NT2/D1 (cell line): ENCODE measurements around the gene EEF1A2.

ENCODE experiments used
- DNase-seq: peaks from one replicate; pipeline ENCODE4 v3.0.0-alpha.2; 2011; ENCODE audit warnings: low read depth, low spot score
- H3K27me3 ChIP-seq: 2 replicates; pipeline ENCODE4 v1.6.0; 2011; ENCODE audit warnings: mild to moderate bottlenecking; ENCODE audit not compliant: insufficient read length, insufficient read depth
- H3K36me3 ChIP-seq: 2 replicates; pipeline ENCODE4 v1.6.1; 2011; ENCODE audit warnings: mild to moderate bottlenecking, low read length, mixed read lengths; ENCODE audit not compliant: insufficient read depth, insufficient read length
- H3K4me1 ChIP-seq: 2 replicates; pipeline ENCODE4 v1.5.1; 2011; ENCODE audit not compliant: insufficient read depth, insufficient read length
- H3K4me3 ChIP-seq: 2 replicates; pipeline ENCODE4 v1.5.1; 2011; ENCODE audit warnings: low read depth; ENCODE audit not compliant: insufficient read length
- H3K9ac ChIP-seq: 2 replicates; pipeline ENCODE4 v1.6.0; 2011; ENCODE audit warnings: low read depth; ENCODE audit not compliant: insufficient read length
- H3K9me3 ChIP-seq: 2 replicates; pipeline ENCODE4 v1.5.1; 2011; ENCODE audit warnings: mild to moderate bottlenecking, low read length; ENCODE audit not compliant: insufficient read depth
- SUZ12 ChIP-seq: IDR thresholded peaks from 2 replicates; pipeline ENCODE4 v1.6.1; 2011; ENCODE audit not compliant: insufficient read length, insufficient read depth; ENCODE audit errors: extremely low read depth
- YY1 ChIP-seq: IDR thresholded peaks from 2 replicates; pipeline ENCODE4 v1.6.1; 2011; ENCODE audit not compliant: insufficient read length, insufficient read depth
- ZNF274 ChIP-seq: IDR thresholded peaks from 2 replicates; pipeline ENCODE4 v1.6.1; 2011; ENCODE audit warnings: mild to moderate bottlenecking, low read depth, low read length

The EEF1A2 gene

GRCh38 chr20:63508072-63508768, 9.3 kb upstream of the EEF1A2 start:
- no peak for DNase-seq
- Histone ChIP-seq H3K9ac (no peak overlapping the region), H3K36me3 (no peaks in the 10 kb centered on the region), H3K27me3 (no peaks in the 10 kb centered on the region), H3K4me1 (peaks cover 2% of the 10 kb centered on the region), H3K9me3 (peaks cover 10% of the 10 kb centered on the region; the same call in 1 of the 2 replicates), H3K4me3 (no peak overlapping the region)
- TF ChIP-seq SUZ12, result no peak
- TF ChIP-seq ZNF274, result no peak
- TF ChIP-seq YY1, result no peak

DNA sequence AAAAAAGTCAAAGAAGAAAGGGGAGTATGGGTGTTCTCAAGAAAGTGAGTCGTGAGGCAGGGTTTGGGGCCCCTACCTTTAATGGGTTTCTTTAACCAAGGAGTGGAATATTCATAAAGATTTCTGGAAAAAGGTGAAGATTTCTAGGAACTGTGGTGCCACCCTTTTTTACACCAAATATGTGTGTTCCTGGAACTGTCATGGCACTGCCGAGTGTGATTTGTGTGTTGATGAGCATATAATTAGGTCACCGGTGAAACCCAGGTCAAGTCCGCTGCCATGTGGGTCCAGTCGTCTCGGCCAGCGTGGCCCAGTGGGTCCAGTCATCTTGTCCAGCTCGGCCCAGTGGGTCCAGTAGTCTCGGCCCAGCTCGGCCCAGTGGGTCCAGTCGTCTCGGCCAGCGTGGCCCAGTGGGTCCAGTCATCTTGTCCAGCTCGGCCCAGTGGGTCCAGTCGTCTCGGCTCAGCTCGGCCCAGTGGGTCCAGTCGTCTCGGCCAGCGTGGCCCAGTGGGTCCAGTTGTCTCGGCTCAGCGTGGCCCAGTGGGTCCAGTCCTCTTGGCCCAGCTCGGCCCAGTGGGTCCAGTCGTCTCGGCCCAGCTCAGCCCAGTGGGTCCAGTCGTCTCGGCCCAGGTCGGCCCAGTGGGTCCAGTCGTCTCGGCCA, 8.3 kb upstream of the EEF1A2 start:
- DNase-seq, result no peak
- Histone ChIP-seq H3K27me3 (no peaks in the 10 kb centered on the region), H3K4me3 (no peak overlapping the region), H3K36me3 (no peaks in the 10 kb centered on the region), H3K4me1 (peaks cover 10% of the 10 kb centered on the region), H3K9ac (no peak overlapping the region), H3K9me3 (peaks cover 10% of the 10 kb centered on the region; the same call in 1 of the 2 replicates)
- no peak for TF ChIP-seq YY1
- TF ChIP-seq ZNF274, result no peak
- no peak for TF ChIP-seq SUZ12

- no peak overlapping the region for H3K9ac ChIP-seq
- H3K4me1 ChIP-seq, result peaks cover 13% of the 10 kb centered on the region
- H3K9me3 ChIP-seq, result peaks cover 10% of the 10 kb centered on the region; the same call in 1 of the 2 replicates
- no peak for DNase-seq
- no peak overlapping the region for H3K4me3 ChIP-seq
- H3K27me3 ChIP-seq, result peaks cover 2% of the 10 kb centered on the region
- no peaks in the 10 kb centered on the region for H3K36me3 ChIP-seq
- TF ChIP-seq YY1 (no peak), SUZ12 (no peak), ZNF274 (no peak)
These were observed 6.8 kb upstream of the EEF1A2 start for GRCh38 chr20:63505723-63506122.

- no peaks in the 10 kb centered on the region for H3K36me3 ChIP-seq
- H3K4me1 ChIP-seq, result peaks cover 13% of the 10 kb centered on the region
- H3K27me3 ChIP-seq, result peaks cover 3% of the 10 kb centered on the region
- DNase-seq, result no peak
- no peak for TF ChIP-seq SUZ12
- no peak for TF ChIP-seq ZNF274
- no peak for TF ChIP-seq YY1
- no peak overlapping the region for H3K9ac ChIP-seq
- no peak overlapping the region for H3K4me3 ChIP-seq
- peaks cover 10% of the 10 kb centered on the region; the same call in 1 of the 2 replicates for H3K9me3 ChIP-seq
These were observed 6.4 kb upstream of the EEF1A2 start for GRCh38 chr20:63505281-63505680.

DNA sequence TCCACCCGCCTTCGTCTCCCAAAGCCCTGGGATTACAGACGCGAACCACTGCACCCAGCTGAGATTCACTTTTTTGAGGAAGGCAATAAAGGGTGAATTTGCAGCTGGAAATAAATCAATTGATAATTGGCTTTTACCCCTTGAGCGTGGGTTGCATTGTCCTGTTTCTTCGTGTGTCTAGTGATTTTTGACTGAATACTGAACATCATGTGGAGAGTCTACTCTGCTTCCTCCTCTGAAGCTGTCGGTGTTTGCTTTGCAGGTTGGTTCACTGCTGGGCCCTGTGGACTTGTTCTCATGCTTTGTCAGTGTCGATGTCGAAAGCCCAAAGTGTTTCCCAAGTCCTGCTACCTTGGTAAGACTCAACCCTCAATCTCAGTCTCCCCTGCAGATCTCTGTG, 5.8 kb upstream of the EEF1A2 start:
- Histone ChIP-seq H3K36me3 (no peaks in the 10 kb centered on the region), H3K4me1 (peaks cover 13% of the 10 kb centered on the region), H3K27me3 (peaks cover 9% of the 10 kb centered on the region), H3K9me3 (peaks cover 10% of the 10 kb centered on the region; the same call in 1 of the 2 replicates), H3K4me3 (no peak overlapping the region), H3K9ac (no peak overlapping the region)
- no peak for DNase-seq
- TF ChIP-seq SUZ12 (no peak), YY1 (no peak), ZNF274 (no peak)

GRCh38 chr20:63503524-63503923, 4.6 kb upstream of the EEF1A2 start:
- no peak for DNase-seq
- no peak for TF ChIP-seq ZNF274
- TF ChIP-seq YY1, result no peak
- no peak for TF ChIP-seq SUZ12
- Histone ChIP-seq H3K27me3 (peaks cover 14% of the 10 kb centered on the region), H3K36me3 (no peaks in the 10 kb centered on the region), H3K4me1 (peaks cover 18% of the 10 kb centered on the region), H3K9me3 (peaks cover 10% of the 10 kb centered on the region; the same call in 1 of the 2 replicates), H3K4me3 (no peak overlapping the region), H3K9ac (no peak overlapping the region)

DNA sequence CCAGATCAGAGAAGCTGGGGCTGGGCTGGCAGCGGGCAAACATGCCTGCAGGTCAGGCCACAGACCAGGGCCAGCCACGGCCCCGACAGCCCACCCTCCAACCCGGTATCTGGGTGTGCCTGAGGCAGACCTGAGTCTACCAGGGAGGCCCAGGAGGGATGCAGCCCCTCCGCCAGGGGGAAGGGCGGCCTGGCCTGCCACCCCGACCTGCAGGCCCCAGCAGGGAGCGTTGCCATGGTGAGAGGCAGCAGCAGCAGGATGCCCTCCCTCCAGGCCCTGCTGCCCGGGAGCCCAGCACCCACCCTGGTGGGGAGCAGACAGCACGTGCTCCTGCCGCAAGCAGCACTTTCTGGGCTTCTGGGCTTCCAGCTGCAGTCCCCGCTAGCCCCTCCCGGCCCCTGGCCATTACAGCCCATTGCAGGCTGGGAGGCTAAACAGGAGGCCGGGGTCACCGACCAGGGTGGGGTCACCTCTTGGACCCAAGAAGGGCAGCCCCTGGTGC, 3.8 kb upstream of the EEF1A2 start:
- Histone ChIP-seq H3K36me3 (no peaks in the 10 kb centered on the region), H3K9ac (peak overlapping the region; percentile 28), H3K27me3 (peaks cover 17% of the 10 kb centered on the region), H3K4me1 (peaks cover 19% of the 10 kb centered on the region), H3K9me3 (peaks cover 10% of the 10 kb centered on the region; the same call in 1 of the 2 replicates), H3K4me3 (no peak overlapping the region)
- no peak for DNase-seq
- TF ChIP-seq ZNF274, result no peak
- no peak for TF ChIP-seq YY1
